Large intestine (tissue), 3 donors: ENCODE measurements around the gene EID3. TPM values are rescaled to one million over a fixed set of nuclear protein-coding genes. Genes with fewer than 3 reads are reported as not detected.
A peak's percentile ranks its signal among the peaks of the same experiment; 100 is the strongest.
"Not testable (repeated sequence)": the region's sequence is repeated elsewhere in the genome, so short reads cannot be mapped to it uniquely, and the experiment has no call there.

Experiments used
- DNase-seq, 2 donors: peaks; one replicate each; pipeline versions ENCODE4 v3.0.0 to v3.0.0-alpha.2; 2013
- H3K27ac ChIP-seq: one replicate; pipeline ENCODE4 v1.5.1; 2013; ENCODE audit warnings: low read length
- H3K27me3 ChIP-seq: 2 replicates; pipeline ENCODE4 v1.6.1; 2013; ENCODE audit warnings: low read length; ENCODE audit not compliant: control insufficient read depth, insufficient read depth
- H3K36me3 ChIP-seq: 2 replicates; pipeline ENCODE4 v1.6.1; 2013; ENCODE audit warnings: low read length; ENCODE audit not compliant: control insufficient read depth, insufficient read depth
- H3K4me1 ChIP-seq: one replicate; pipeline ENCODE4 v1.6.1; 2013; ENCODE audit warnings: low read length; ENCODE audit not compliant: control insufficient read depth, insufficient read depth
- H3K4me3 ChIP-seq: one replicate; pipeline ENCODE4 v1.5.1; 2013; ENCODE audit warnings: low read length
- H3K9me3 ChIP-seq: one replicate; pipeline ENCODE4 v1.6.1; 2013; ENCODE audit warnings: mild to moderate bottlenecking, low read depth, low read length, moderate library complexity; ENCODE audit not compliant: control insufficient read depth
- WGBS: methylation state at CpG from one replicate; pipeline ENCODE4 v1.1.5; 2013; ENCODE audit warnings: low lambda C conversion rate; ENCODE audit not compliant: insufficient coverage; 5-methylcytosine and 5-hydroxymethylcytosine counted together
- polyA plus RNA-seq: library from polyadenylated mRNA; unstranded; fragments of 120-200 nt; gene quantifications from one replicate; pipeline ENCODE4 v1.2.1, GENCODE V29; 2013

The EID3 gene
- polyA plus RNA-seq, 1 donor = 2.4 TPM

- H3K36me3 ChIP-seq = peaks cover 14% of the 10 kb centered on the region
- whole genome bisulfite sequencing = 0% methylated on average over 1 of the region's 41 CpGs
- no peaks in the 10 kb centered on the region for H3K27me3 ChIP-seq
- peak; percentile 91 to 95 for DNase-seq
- no peaks in the 10 kb centered on the region for H3K9me3 ChIP-seq
- H3K4me3 ChIP-seq = peak overlapping the region; percentile 70
- H3K27ac ChIP-seq = peak overlapping the region; percentile 92
- H3K4me1 ChIP-seq = peaks cover 10% of the 10 kb centered on the region
Observed at GRCh38 chr12:104288635-104289274, 14.8 kb upstream of the EID3 start.

GRCh38 chr12:104290320-104290719, 13.2 kb upstream of the EID3 start:
- no peak overlapping the region for H3K4me3 ChIP-seq
- WGBS = no CpG with 5 or more reads among the region's 8 CpGs
- H3K27ac ChIP-seq = no peak overlapping the region
- no peak for DNase-seq
- H3K9me3 ChIP-seq = no peaks in the 10 kb centered on the region
- H3K4me1 ChIP-seq = peaks cover 10% of the 10 kb centered on the region
- peaks cover 19% of the 10 kb centered on the region for H3K36me3 ChIP-seq
- no peaks in the 10 kb centered on the region for H3K27me3 ChIP-seq

- H3K27ac ChIP-seq = no peak overlapping the region
- H3K4me3 ChIP-seq = no peak overlapping the region
- H3K27me3 ChIP-seq = no peaks in the 10 kb centered on the region
- no peaks in the 10 kb centered on the region for H3K9me3 ChIP-seq
- DNase-seq = no peak
- WGBS = 92% methylated on average over 3 of the region's 5 CpGs
- H3K4me1 ChIP-seq = peaks cover 8% of the 10 kb centered on the region
- H3K36me3 ChIP-seq = peaks cover 23% of the 10 kb centered on the region
Observed at GRCh38 chr12:104290855-104291254, 12.7 kb upstream of the EID3 start.

GRCh38 chr12:104291867-104292524, 11.5 kb upstream of the EID3 start:
- Histone ChIP-seq H3K27ac (no peak overlapping the region), H3K4me1 (no peaks in the 10 kb centered on the region), H3K9me3 (no peaks in the 10 kb centered on the region), H3K4me3 (no peak overlapping the region), H3K36me3 (peaks cover 26% of the 10 kb centered on the region), H3K27me3 (no peaks in the 10 kb centered on the region)
- WGBS = no CpG with 5 or more reads among the region's 5 CpGs
- DNase-seq = no peak

GRCh38 chr12:104292872-104293794, 10.4 kb upstream of the EID3 start:
- Histone ChIP-seq H3K9me3 (no peaks in the 10 kb centered on the region), H3K27ac (no peak overlapping the region), H3K4me1 (no peaks in the 10 kb centered on the region), H3K36me3 (peaks cover 26% of the 10 kb centered on the region), H3K27me3 (no peaks in the 10 kb centered on the region), H3K4me3 (no peak overlapping the region)
- DNase-seq = no peak
- 100% methylated on average over 2 of the region's 12 CpGs for whole genome bisulfite sequencing

DNA sequence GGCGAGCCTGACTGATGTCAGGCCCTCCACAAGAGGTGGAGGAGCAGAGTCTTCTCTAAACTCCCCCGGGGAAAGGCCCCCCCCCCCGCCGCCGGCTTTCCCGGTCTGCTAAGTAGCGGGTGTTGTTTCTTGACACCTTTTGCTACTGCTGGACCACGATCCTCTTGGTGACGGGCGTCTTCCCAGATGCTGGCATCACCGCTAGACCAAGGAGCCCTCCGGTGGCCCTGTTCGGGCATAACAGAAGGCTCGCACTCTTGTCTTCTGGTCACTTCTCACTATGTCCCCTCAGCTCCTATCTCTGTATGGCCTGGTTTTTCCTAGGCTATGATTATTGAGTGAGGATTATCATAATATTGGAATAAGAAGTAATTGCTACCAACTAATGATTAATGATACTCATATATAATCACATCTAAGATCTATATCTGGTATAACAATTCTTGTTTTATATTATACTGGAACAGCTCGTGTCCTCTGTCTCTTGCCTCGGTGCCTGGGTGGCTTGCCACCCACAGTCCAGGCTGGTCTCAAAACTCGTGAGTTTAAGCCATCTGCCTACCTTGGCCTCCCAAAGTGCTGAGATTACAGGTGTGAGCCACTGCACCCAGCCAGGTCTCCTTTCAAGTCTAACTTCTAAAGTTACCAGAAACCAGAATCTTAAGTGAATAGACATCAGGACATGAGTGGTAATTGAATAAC, 9.2 kb upstream of the EID3 start:
- peaks cover 29% of the 10 kb centered on the region for H3K36me3 ChIP-seq
- not testable (repeated sequence) for H3K4me1 ChIP-seq, H3K4me3 ChIP-seq, H3K9me3 ChIP-seq, DNase-seq, H3K27ac ChIP-seq, H3K27me3 ChIP-seq
- WGBS = no CpG with 5 or more reads among the region's 17 CpGs

DNA sequence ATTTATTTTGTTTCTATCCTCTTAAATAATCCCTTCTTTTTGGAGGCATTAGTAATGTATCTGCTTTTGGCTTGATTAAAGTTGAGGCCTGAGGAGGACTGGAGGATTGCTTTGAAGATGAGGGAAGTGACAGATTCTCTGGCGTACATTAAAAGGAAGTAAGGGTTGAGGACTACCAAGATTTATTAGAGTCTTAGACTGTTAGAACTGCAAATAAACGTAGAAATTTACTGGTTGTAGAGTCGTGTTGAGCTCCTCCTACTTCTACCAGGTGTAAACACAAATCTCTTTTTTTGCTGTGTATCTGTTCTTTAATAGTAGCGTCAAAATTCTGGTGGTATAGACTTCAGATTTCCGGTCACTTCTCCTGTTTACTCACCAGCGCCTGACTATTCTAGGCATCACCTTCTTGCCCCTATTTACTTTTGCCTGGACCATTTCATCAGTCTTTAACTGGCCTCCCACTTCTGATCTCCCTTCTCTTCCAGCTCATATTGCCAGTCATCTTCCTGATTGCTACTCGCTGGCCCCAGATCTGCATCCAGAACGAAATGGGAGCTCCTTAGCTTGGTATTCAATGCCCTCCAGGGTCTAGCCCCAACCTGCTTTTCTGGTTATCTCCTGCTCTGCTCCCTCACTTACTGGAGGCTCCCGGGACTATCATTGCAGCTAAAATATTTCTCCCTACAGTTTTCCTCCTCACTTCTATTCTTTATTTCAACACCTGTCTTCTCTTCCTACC, 8.4 kb upstream of the EID3 start:
- Histone ChIP-seq H3K27ac (no peak overlapping the region), H3K4me3 (no peak overlapping the region), H3K4me1 (peaks cover 3% of the 10 kb centered on the region), H3K9me3 (no peaks in the 10 kb centered on the region), H3K27me3 (no peaks in the 10 kb centered on the region), H3K36me3 (peaks cover 29% of the 10 kb centered on the region)
- no peak for DNase-seq
- 72% methylated on average over 7 of the region's 9 CpGs for WGBS

GRCh38 chr12:104295954-104296353, 7.6 kb upstream of the EID3 start:
- H3K36me3 ChIP-seq = peaks cover 29% of the 10 kb centered on the region
- H3K27ac ChIP-seq = no peak overlapping the region
- H3K4me1 ChIP-seq = peaks cover 5% of the 10 kb centered on the region
- H3K9me3 ChIP-seq = no peaks in the 10 kb centered on the region
- DNase-seq = no peak
- H3K27me3 ChIP-seq = no peaks in the 10 kb centered on the region
- no peak overlapping the region for H3K4me3 ChIP-seq
- no CpG with 5 or more reads among the region's 1 CpG for WGBS

DNA sequence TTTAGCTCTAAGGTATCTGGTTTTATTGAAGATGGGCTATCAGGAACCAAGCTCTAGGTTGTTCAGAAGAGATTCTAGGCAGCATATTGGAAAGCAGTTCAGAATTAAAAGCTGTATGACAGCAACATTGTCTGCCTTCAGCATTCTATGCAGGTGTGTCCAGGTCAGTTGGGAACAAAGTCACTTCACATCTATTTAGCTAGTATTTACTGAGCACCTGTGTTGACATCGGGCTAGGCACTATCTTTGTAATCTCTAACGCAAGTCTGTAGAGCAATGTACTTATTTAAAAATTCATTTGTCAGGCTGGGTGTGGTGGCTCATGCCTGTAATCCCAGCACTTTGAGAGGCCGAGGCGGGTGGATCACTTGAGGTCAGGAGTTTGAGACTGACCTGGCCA, 6.8 kb upstream of the EID3 start:
- WGBS = no CpG with 5 or more reads among the region's 4 CpGs

More for the DNA sequence above, 6.8 kb upstream of the EID3 start:
- Histone ChIP-seq H3K4me3 (no peak overlapping the region), H3K9me3 (no peaks in the 10 kb centered on the region), H3K27ac (no peak overlapping the region), H3K36me3 (peaks cover 28% of the 10 kb centered on the region), H3K27me3 (no peaks in the 10 kb centered on the region), H3K4me1 (peaks cover 5% of the 10 kb centered on the region)
- DNase-seq = no peak
